Loucy (cell line): ENCODE data around the gene NAGPA.

Source experiments
- H2AFZ ChIP-seq: fragments of 200-600 bp; sonication (generic); 2 replicates; pipeline ENCODE4 v1.6.0; 2016; ENCODE audit warnings: antibody characterized with exemption, mild to moderate bottlenecking, low read length, moderate library complexity
- H3F3A ChIP-seq: fragments of 200-600 bp; 2 replicates; pipeline ENCODE4 v1.6.0; 2016; ENCODE audit warnings: antibody characterized with exemption, low read depth, mild to moderate bottlenecking
- H3K27me3 ChIP-seq: fragments of 200-600 bp; sonication (generic); 2 replicates; pipeline ENCODE4 v1.6.1; 2014; ENCODE audit warnings: low read length, mild to moderate bottlenecking; ENCODE audit not compliant: insufficient read depth, poor library complexity, severe bottlenecking
- H3K36me3 ChIP-seq: fragments of 200-600 bp; sonication (generic); 2 replicates; pipeline ENCODE4 v1.6.1; 2016; ENCODE audit warnings: low read length; ENCODE audit not compliant: insufficient read depth
- H3K4me1 ChIP-seq: fragments of 200-600 bp; sonication (generic); 2 replicates; pipeline ENCODE4 v1.5.1; 2014; ENCODE audit warnings: low read length, mild to moderate bottlenecking; ENCODE audit not compliant: insufficient read depth, poor library complexity, severe bottlenecking
- H3K4me2 ChIP-seq: fragments of 200-600 bp; sonication (generic); 2 replicates; pipeline ENCODE4 v1.6.0; 2014; ENCODE audit warnings: antibody characterized with exemption, low read length, low read depth, mild to moderate bottlenecking; ENCODE audit not compliant: poor library complexity, severe bottlenecking
- H3K4me3 ChIP-seq: fragments of 200-600 bp; sonication (generic); 2 replicates; pipeline ENCODE4 v1.5.1; 2014; ENCODE audit warnings: low read length, mild to moderate bottlenecking, mixed read lengths; ENCODE audit not compliant: poor library complexity, severe bottlenecking
- H3K79me2 ChIP-seq: fragments of 200-600 bp; sonication (generic); 2 replicates; pipeline ENCODE4 v1.6.1; 2014; ENCODE audit warnings: low read length; ENCODE audit not compliant: insufficient read depth
- H3K9ac ChIP-seq: fragments of 200-600 bp; sonication (generic); 2 replicates; pipeline ENCODE4 v1.6.0; 2014; ENCODE audit warnings: mild to moderate bottlenecking, low read depth, low read length, moderate library complexity; ENCODE audit not compliant: poor library complexity, severe bottlenecking
- H3K9me2 ChIP-seq: fragments of 200-600 bp; sonication (generic); replicated peaks from 2 replicates; pipeline ENCODE4 v1.6.1; 2016; ENCODE audit warnings: low read depth, low read length, mixed read lengths
- H3K9me3 ChIP-seq: fragments of 200-600 bp; sonication (generic); 2 replicates; pipeline ENCODE4 v1.6.1; 2014; ENCODE audit warnings: mild to moderate bottlenecking, antibody characterized with exemption, low read length, low read depth; ENCODE audit not compliant: insufficient read depth
- H4K20me1 ChIP-seq: fragments of 200-600 bp; sonication (generic); 2 replicates; pipeline ENCODE4 v1.6.0; 2014; ENCODE audit warnings: antibody characterized with exemption, low read length, mild to moderate bottlenecking; ENCODE audit not compliant: insufficient read depth, poor library complexity, severe bottlenecking
- EZH2phosphoT487 ChIP-seq: fragments of 200-600 bp; IDR thresholded peaks from 2 replicates; pipeline ENCODE4 v1.6.1; 2018; ENCODE audit warnings: antibody characterized with exemption, mild to moderate bottlenecking, moderate library complexity, borderline replicate concordance
- TF ChIP-seq, protein P1 (sequence below): fragments of 200-600 bp; sonication (generic); conservative IDR thresholded peaks from 2 replicates; pipeline ENCODE4 v1.5.1; 2014; ENCODE audit warnings: mild to moderate bottlenecking, antibody characterized with exemption, low read length

The NAGPA gene

DNA sequence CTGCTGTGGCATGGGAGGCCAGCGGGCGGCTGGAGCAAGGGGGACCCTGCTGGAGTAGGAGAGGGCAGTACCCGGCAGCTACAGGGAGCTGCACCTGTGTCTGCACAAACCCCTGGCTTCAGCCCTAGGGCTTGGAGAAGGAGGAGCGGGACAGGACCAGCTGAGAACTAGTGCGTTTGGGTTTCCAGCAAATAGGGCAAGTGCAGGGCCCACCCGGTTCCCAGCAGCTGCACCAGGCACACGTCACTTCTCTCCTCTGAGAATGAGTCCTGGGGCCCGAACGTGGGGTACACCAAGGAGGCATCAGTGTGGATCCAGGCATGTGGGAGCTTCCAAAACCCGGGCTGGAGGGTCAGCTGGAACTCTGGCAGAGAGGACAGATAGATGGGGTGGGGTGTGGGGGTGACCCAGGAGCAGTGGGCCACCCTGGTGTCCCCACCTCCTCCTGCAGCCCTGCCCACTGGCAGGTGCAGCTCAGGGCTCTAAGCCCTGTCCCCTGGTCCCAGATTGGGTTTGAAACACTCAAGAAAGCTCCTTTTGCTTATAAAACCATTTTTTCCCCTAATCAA, 26.4 kb upstream of the NAGPA start:
- Histone ChIP-seq H3K27me3 (no peaks in the 10 kb centered on the region), H3K79me2 (no peaks in the 10 kb centered on the region), H3K4me1 (no peaks in the 10 kb centered on the region), H3K4me2 (no peak overlapping the region), H2AFZ (no peak overlapping the region), H3K9me3 (no peaks in the 10 kb centered on the region), H3K9me2 (no peaks in the 10 kb centered on the region), H4K20me1 (no peaks in the 10 kb centered on the region), H3K36me3 (no peaks in the 10 kb centered on the region), H3K9ac (no peak overlapping the region), H3K4me3 (no peak overlapping the region), H3F3A (no peaks in the 10 kb centered on the region)
- TF ChIP-seq, protein P1, sequence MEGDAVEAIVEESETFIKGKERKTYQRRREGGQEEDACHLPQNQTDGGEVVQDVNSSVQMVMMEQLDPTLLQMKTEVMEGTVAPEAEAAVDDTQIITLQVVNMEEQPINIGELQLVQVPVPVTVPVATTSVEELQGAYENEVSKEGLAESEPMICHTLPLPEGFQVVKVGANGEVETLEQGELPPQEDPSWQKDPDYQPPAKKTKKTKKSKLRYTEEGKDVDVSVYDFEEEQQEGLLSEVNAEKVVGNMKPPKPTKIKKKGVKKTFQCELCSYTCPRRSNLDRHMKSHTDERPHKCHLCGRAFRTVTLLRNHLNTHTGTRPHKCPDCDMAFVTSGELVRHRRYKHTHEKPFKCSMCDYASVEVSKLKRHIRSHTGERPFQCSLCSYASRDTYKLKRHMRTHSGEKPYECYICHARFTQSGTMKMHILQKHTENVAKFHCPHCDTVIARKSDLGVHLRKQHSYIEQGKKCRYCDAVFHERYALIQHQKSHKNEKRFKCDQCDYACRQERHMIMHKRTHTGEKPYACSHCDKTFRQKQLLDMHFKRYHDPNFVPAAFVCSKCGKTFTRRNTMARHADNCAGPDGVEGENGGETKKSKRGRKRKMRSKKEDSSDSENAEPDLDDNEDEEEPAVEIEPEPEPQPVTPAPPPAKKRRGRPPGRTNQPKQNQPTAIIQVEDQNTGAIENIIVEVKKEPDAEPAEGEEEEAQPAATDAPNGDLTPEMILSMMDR = no peak
- TF ChIP-seq EZH2phosphoT487 = no peak

DNA sequence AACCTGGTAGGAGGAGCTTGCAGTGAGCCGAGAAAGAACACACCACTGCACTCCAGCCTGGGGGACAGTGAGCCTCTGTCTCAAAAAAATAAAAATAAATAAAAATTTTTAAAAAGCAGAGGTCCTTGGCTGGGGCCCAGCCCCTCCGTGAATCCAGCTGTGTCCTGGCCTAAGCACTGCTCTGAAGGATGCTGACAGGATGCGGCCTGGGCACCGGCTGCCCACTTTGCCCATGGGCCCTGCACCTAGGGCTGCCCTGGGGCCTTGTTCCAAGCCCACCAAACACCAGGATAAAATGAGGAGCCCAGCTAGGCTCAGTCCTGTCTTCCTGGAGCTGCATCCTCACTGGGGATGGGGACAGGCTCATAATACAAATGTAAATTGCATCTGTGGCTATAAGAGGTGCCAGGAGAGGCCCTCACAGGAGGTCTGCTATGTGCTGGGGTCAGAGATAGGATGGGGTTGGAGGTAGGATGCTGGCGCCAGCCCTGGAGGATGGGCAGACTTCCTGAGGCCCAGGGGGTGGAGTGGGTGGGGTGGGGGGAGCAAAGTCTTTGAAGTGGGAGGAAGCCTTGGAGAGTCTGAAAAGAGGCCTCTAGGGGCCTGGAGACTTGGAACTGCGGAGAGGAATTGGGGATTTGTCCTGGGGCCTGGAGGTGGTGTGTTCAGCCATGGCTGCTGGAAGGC, 25.8 kb upstream of the NAGPA start:
- Histone ChIP-seq H4K20me1 (no peaks in the 10 kb centered on the region), H3K9me2 (no peaks in the 10 kb centered on the region), H3K79me2 (no peaks in the 10 kb centered on the region), H3K4me1 (no peaks in the 10 kb centered on the region), H2AFZ (no peak overlapping the region), H3K4me2 (no peak overlapping the region), H3K36me3 (no peaks in the 10 kb centered on the region), H3K27me3 (no peaks in the 10 kb centered on the region), H3K9me3 (no peaks in the 10 kb centered on the region), H3F3A (no peaks in the 10 kb centered on the region), H3K4me3 (no peak overlapping the region), H3K9ac (no peak overlapping the region)
- TF ChIP-seq EZH2phosphoT487 = no peak
- TF ChIP-seq, protein P1 = no peak

DNA sequence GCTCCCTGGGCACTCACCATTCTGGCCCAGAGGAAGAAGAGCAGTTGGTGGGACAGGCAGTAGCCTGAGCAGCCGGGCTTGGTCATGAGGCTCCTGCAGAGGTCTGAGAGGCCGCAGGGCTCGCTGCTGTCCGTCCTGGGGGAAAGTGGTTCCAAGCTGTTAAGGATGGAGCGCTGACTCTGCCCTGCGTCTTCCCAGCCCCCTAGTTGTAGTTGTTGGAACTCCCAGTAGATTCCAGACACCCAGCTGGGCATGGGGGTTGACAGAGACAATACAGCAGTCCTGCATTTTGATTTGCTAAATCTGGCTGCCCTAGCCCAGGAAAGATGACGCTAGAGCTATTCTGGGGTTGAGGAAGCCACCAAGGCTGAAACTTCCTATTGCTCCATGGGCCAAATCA, 24.7 kb upstream of the NAGPA start:
- no peak for TF ChIP-seq EZH2phosphoT487
- TF ChIP-seq, protein P1 = no peak
- H3K4me3 ChIP-seq = no peak overlapping the region
- no peak overlapping the region for H2AFZ ChIP-seq
- H3K27me3 ChIP-seq = no peaks in the 10 kb centered on the region
- H3K79me2 ChIP-seq = no peaks in the 10 kb centered on the region
- no peaks in the 10 kb centered on the region for H3K4me1 ChIP-seq
- no peak overlapping the region for H3K9ac ChIP-seq
- no peaks in the 10 kb centered on the region for H3K9me3 ChIP-seq
- H3K4me2 ChIP-seq = no peak overlapping the region
- H3K9me2 ChIP-seq = no peaks in the 10 kb centered on the region
- H3F3A ChIP-seq = no peaks in the 10 kb centered on the region
- no peaks in the 10 kb centered on the region for H3K36me3 ChIP-seq
- no peaks in the 10 kb centered on the region for H4K20me1 ChIP-seq
